Activated B cell treated with CpG ODN at 0.5 μM for 24 hours (primary cell): ENCODE measurements around the gene TMEM125. TPM values are rescaled to one million over a fixed set of nuclear protein-coding genes. Genes with fewer than 3 reads are reported as not detected.

ENCODE experiments used
- ATAC-seq: fragments of 200-7000 bp; cut with Tn5 transposase; one replicate; pipeline ENCODE4 v1.10.0; 2021; ENCODE audit warnings: low read depth, mild to moderate bottlenecking, moderate library complexity
- CTCF ChIA-PET: fragments of 350-600 bp; sonication (Branson Sonifier 250); formaldehyde crosslinking; loops from one replicate; lab custom pipeline; 2021; ENCODE audit warnings: antibody characterized with exemption; lab: Charles Lee
- POLR2A ChIA-PET: fragments of 350-600 bp; sonication (Branson Sonifier 250); formaldehyde crosslinking; loops from one replicate; lab custom pipeline; 2021; ENCODE audit warnings: antibody characterized with exemption; lab: Charles Lee
- DNase-seq: peaks from one replicate; pipeline ENCODE4 v3.0.0; 2022
- H3K27ac Mint-ChIP-seq: one replicate; pipeline ENCODE4 v1.8.0; 2020; ENCODE audit warnings: mixed read lengths
- H3K27me3 Mint-ChIP-seq: one replicate; pipeline ENCODE4 v1.8.0; 2021; ENCODE audit warnings: mixed read lengths
- H3K36me3 Mint-ChIP-seq: one replicate; pipeline ENCODE4 v1.8.0; 2021; ENCODE audit warnings: low read depth, mixed read lengths
- H3K4me1 Mint-ChIP-seq: one replicate; pipeline ENCODE4 v1.8.0; 2021; ENCODE audit warnings: mixed read lengths
- H3K4me3 Mint-ChIP-seq: one replicate; pipeline ENCODE4 v1.8.0; 2020; ENCODE audit warnings: mild to moderate bottlenecking, mixed read lengths
- H3K9me3 Mint-ChIP-seq: one replicate; pipeline ENCODE4 v1.8.0; 2020; ENCODE audit warnings: mixed read lengths
- CTCF ChIP-seq: fragments of 200-600 bp; IDR thresholded peaks from one replicate; pipeline ENCODE4 v1.8.0; 2022; ENCODE audit warnings: antibody characterized with exemption, mild to moderate bottlenecking
- intact Hi-C: fragments of 100-400 bp; cut with micrococcal nuclease; formaldehyde crosslinking; loops from one replicate; pipeline ENCODE4 v1.15.1; 2024
- total RNA-seq: library from RNA; stranded (reverse); gene quantifications from 2 replicates; pipeline ENCODE4 v1.2.3, GENCODE V29; 2022

Gene TMEM125
- total RNA-seq, 1 donor from 2014 or later: not detected

GRCh38 chr1:43303471-43304313, 33.9 kb downstream of the TMEM125 start:
- H3K27ac Mint-ChIP-seq: no peak overlapping the region
- no peak for DNase-seq

DNA sequence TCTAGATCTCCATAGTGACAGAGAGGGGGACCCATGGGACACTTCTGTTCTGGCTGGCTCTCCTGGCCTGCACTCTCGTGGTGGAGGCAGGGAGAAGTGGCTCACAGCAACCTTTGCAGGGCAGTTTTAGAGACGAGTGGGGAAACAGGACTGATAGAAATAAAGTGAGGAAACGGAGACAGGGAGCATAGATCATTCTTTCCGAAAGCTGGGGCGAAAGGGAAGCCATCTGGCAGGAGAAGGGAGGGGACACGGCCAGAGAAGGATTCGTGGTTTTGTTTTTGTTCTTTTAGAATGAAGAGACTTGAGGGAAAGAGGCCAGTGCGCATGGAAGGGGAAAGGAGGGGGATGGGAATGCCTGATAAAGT, 34.5 kb downstream of the TMEM125 start:
- Mint-ChIP-seq H3K4me1 (no peaks in the 10 kb centered on the region), H3K27ac (no peak overlapping the region), H3K9me3 (no peaks in the 10 kb centered on the region), H3K36me3 (no peaks in the 10 kb centered on the region), H3K4me3 (no peak overlapping the region), H3K27me3 (peaks cover 7% of the 10 kb centered on the region)
- ChIA-PET POLR2A (no interaction called here), CTCF (no interaction called here)
- intact Hi-C loops: no loop called here
- ATAC-seq: no peak
- no peak for DNase-seq
- no peak for TF ChIP-seq CTCF

More at GRCh38 chr1:43303471-43304313, 33.9 kb downstream of the TMEM125 start:
- Mint-ChIP-seq H3K4me1 (no peaks in the 10 kb centered on the region), H3K9me3 (no peaks in the 10 kb centered on the region), H3K36me3 (no peaks in the 10 kb centered on the region), H3K27me3 (peaks cover 7% of the 10 kb centered on the region), H3K4me3 (no peak overlapping the region)
- TF ChIP-seq CTCF: no peak
- ATAC-seq: no peak
- intact Hi-C loops: no loop called here
- CTCF ChIA-PET: interaction anchor here (0.7 kb wide), 1 partner anchor 111 kb away, joined by 3 read pairs; no protein-coding TSS in a partner anchor
- POLR2A ChIA-PET: no interaction called here

- no peak for ATAC-seq
- intact Hi-C loops: no loop called here
- ChIA-PET POLR2A (no interaction called here), CTCF (no interaction called here)
- H3K27me3 Mint-ChIP-seq: peaks cover 7% of the 10 kb centered on the region
- no peak overlapping the region for H3K27ac Mint-ChIP-seq
- no peak overlapping the region for H3K4me3 Mint-ChIP-seq
- DNase-seq: no peak
- no peaks in the 10 kb centered on the region for H3K36me3 Mint-ChIP-seq
- no peaks in the 10 kb centered on the region for H3K9me3 Mint-ChIP-seq
- TF ChIP-seq CTCF: no peak
- H3K4me1 Mint-ChIP-seq: no peaks in the 10 kb centered on the region
These were observed 35.1 kb downstream of the TMEM125 start for GRCh38 chr1:43304771-43305300.

DNA sequence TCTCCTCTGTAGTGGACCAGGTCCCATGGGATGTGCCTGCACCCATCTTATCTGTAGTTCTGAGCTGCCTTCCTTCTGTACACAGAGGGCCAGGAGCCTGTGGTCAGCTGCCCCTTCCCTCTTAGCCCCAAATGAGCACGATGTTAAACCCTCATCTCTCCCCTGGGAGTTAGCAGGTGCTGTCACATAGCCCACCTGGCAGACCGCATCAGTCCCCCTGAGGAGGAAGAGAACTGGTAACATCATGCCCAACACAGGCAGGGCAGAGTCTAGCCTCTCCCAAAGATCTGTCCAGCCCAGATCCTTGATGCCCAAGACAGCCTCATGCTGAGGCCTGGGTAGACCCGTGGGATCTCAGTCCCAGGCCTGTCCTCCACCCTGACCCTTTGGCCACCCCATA, 35.7 kb downstream of the TMEM125 start:
- Mint-ChIP-seq H3K4me1 (no peaks in the 10 kb centered on the region), H3K9me3 (no peaks in the 10 kb centered on the region), H3K36me3 (no peaks in the 10 kb centered on the region), H3K27ac (no peak overlapping the region), H3K27me3 (peaks cover 7% of the 10 kb centered on the region), H3K4me3 (no peak overlapping the region)
- CTCF ChIA-PET: no interaction called here
- DNase-seq (no peak), ATAC-seq (no peak)
- TF ChIP-seq CTCF: no peak
- intact Hi-C loops: no loop called here
- POLR2A ChIA-PET: no interaction called here

DNA sequence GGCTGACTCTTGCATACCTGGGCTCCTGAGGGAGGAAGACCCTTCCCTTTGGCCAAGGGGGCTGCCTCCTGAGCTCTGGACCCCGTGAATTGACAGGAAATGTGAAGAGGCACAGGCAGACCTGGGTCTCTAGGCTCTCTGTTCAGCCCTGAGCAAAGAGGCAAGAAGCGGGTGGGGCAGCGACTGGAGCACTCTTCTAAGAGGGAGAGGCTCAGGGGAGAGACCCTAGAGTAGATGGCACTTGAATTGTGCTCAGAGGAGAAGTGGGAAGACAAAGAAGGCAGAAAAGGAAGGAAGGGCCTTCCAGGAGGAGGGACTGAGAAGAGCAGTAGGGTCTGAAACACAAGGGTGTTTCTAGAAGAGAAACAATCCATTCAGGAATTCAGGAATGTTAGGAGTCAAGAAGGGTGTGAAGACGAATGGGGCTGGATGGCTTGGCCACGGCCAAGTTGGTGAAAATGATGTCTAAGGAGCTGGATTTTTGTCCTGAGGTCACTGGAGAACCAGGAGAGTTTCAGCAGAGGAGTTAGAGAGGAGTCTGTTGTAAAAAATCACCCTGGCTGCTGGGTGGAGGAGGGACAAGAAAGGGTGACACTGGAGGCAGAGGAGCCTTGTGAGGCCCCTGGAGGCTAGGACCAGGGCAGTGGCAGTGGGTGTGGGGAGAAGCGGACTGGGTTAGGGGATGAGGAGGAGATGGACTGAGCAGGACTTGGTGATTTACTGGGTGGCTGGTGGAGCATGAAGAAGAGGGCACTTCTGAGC, 36.3 kb downstream of the TMEM125 start:
- no peak for ATAC-seq
- TF ChIP-seq CTCF: no peak
- Mint-ChIP-seq H3K36me3 (no peaks in the 10 kb centered on the region), H3K4me1 (no peaks in the 10 kb centered on the region), H3K27me3 (peaks cover 7% of the 10 kb centered on the region), H3K4me3 (no peak overlapping the region), H3K9me3 (no peaks in the 10 kb centered on the region), H3K27ac (no peak overlapping the region)
- ChIA-PET POLR2A (no interaction called here), CTCF (no interaction called here)
- intact Hi-C loops: no loop called here
- DNase-seq: no peak
